ENCODE data around the gene EARS2. TPM values are rescaled to one million over a fixed set of nuclear protein-coding genes. Genes with fewer than 3 reads are reported as not detected.
A peak's percentile ranks its signal among the peaks of the same experiment; 100 is the strongest.

The EARS2 gene
- total RNA-seq, 1 experiment from 2014 or later = 32.8 TPM

DNA sequence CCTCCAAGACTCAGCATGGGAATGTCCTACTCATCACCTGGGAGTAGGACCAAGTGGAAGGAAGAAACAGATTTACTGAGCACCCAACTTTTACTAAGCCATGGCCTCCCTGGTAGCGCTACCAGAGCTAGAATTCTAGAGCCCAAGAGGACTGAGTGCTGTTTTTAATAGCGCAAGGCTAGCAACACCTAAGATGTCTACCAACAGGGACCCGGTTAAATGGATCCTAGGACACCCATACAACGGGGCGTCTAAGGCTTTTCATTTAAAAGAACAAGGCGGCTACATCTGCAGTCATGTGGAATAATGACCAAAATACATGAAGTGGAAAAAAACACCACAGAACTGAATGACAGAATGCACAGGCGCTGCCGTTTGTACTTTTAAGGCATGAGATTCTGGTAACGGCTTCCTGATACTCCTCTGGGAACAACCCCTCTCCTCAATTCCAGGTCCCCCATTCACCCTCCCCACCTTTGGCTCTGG is 51.9 kb downstream of the EARS2 start:
- Mint-ChIP-seq H3K27ac (ENCODE audit: low read depth, unreplicated experiment) (peak overlapping the region; percentile 75), H3K4me3 (ENCODE audit: unreplicated experiment) (no peak overlapping the region), H3K4me1 (ENCODE audit: insufficient read depth, unreplicated experiment) (peaks cover 35% of the 10 kb centered on the region), H3K36me3 (ENCODE audit: insufficient read depth, unreplicated experiment) (peaks cover 9% of the 10 kb centered on the region), H3K9me3 (ENCODE audit: unreplicated experiment) (no peaks in the 10 kb centered on the region), H3K27me3 (ENCODE audit: insufficient read depth, unreplicated experiment) (no peaks in the 10 kb centered on the region)
- ChIA-PET CTCF (interaction anchor here (0.5 to 2.0 kb wide), 5 partner anchors 53 to 1272 kb away, joined by 3 to 7 read pairs (median 4); partner anchors contain the start of gene UBFD1), POLR2A (interaction anchor here (0.5 to 3.0 kb wide), 10 partner anchors 9 to 1311 kb away, joined by 3 to 12 read pairs (median 4); partner anchors contain the start of genes COG7, DCTN5, PALB2 and UBFD1)
- intact Hi-C loops (cut with micrococcal nuclease) = loop anchor here (2.0 kb wide), 2 partner anchors 52 kb away; partner anchors contain the start of genes COG7, EARS2 and UBFD1
- no peak for DNase-seq (ENCODE audit: unreplicated experiment)
- BruUV-seq (replicated peaks) = no TSS peak
- TF ChIP-seq CTCF (IDR thresholded peaks at IDR 0.05; ENCODE audit: unreplicated experiment) = no peak

DNA sequence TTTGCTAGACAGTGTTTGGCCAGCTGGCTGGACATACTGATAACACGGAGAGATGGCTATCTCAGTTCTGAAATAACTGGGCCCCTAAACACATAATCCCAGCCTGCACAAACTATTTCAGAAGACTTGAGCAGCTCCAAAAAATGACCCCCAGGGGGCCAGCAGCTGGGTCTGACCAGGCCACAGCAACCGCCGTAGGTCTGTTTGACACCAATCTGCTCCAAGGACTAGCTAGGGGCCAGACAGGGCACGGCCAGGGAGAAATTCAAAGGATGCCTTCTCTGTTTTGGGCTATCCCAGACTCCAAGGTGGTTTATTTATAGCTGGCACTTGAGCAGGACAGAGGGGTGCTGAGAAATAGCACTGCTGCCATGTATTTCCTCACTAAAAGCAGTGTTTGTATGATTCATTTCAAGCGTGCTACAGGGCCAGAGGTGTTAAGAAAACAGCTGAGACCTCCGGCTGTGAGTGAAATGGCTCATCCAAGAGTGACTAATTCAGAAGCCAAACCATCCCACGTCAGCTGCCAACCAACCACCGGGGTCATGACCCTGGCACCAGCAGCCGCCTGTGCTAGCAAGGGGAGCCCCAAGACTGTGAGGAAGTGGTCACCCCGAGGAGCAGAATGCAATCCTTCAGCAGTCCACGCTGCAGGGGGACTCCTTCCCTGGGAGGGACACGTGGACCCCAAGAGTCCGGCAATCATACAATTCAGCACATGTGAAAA is 52.5 kb downstream of the EARS2 start:
- TF ChIP-seq CTCF (IDR thresholded peaks at IDR 0.05; ENCODE audit: unreplicated experiment) = no peak
- Mint-ChIP-seq H3K27me3 (ENCODE audit: insufficient read depth, unreplicated experiment) (no peaks in the 10 kb centered on the region), H3K27ac (ENCODE audit: low read depth, unreplicated experiment) (peak overlapping the region; percentile 75), H3K4me3 (ENCODE audit: unreplicated experiment) (no peak overlapping the region), H3K9me3 (ENCODE audit: unreplicated experiment) (no peaks in the 10 kb centered on the region), H3K36me3 (ENCODE audit: insufficient read depth, unreplicated experiment) (peaks cover 9% of the 10 kb centered on the region), H3K4me1 (ENCODE audit: insufficient read depth, unreplicated experiment) (peaks cover 41% of the 10 kb centered on the region)
- peak; percentile 98 for DNase-seq (ENCODE audit: unreplicated experiment)
- intact Hi-C loops (cut with micrococcal nuclease) = loop anchor here (1.0 to 2.0 kb wide), 3 partner anchors 38 to 52 kb away; partner anchors contain the start of genes COG7, EARS2 and UBFD1
- no TSS peak for BruUV-seq (replicated peaks)
- POLR2A ChIA-PET = interaction anchor here (0.6 to 3.0 kb wide), 11 partner anchors 9 to 1037 kb away, joined by 3 to 12 read pairs (median 4); partner anchors contain the start of genes COG7, DCTN5, PALB2 and UBFD1
- CTCF ChIA-PET = interaction anchor here (0.6 to 1.1 kb wide), 6 partner anchors 16 to 319 kb away, joined by 3 to 6 read pairs (median 4); partner anchors contain the start of gene UBFD1

GRCh38 chr16:23504076-23504452 is 53.1 kb downstream of the EARS2 start:
- peak overlapping the region; percentile 14 for H3K4me3 Mint-ChIP-seq (ENCODE audit: unreplicated experiment)
- H3K36me3 Mint-ChIP-seq (ENCODE audit: insufficient read depth, unreplicated experiment) = peaks cover 9% of the 10 kb centered on the region
- intact Hi-C loops (cut with micrococcal nuclease) = loop anchor here (1.0 to 2.0 kb wide), 3 partner anchors 38 to 53 kb away; partner anchors contain the start of genes COG7, EARS2 and UBFD1
- no peaks in the 10 kb centered on the region for H3K27me3 Mint-ChIP-seq (ENCODE audit: insufficient read depth, unreplicated experiment)
- H3K9me3 Mint-ChIP-seq (ENCODE audit: unreplicated experiment) = no peaks in the 10 kb centered on the region
- no peak for TF ChIP-seq CTCF (IDR thresholded peaks at IDR 0.05; ENCODE audit: unreplicated experiment)
- H3K4me1 Mint-ChIP-seq (ENCODE audit: insufficient read depth, unreplicated experiment) = peaks cover 36% of the 10 kb centered on the region
- POLR2A ChIA-PET = interaction anchor here (0.8 to 3.0 kb wide), 10 partner anchors 8 to 865 kb away, joined by 3 to 12 read pairs (median 4); partner anchors contain the start of genes COG7, DCTN5, PALB2 and UBFD1
- peak overlapping the region; percentile 75 for H3K27ac Mint-ChIP-seq (ENCODE audit: low read depth, unreplicated experiment)
- CTCF ChIA-PET = interaction anchor here (0.7 to 1.1 kb wide), 5 partner anchors 17 to 319 kb away, joined by 3 to 6 read pairs (median 4); partner anchors contain the start of gene UBFD1
- BruUV-seq (replicated peaks) = no TSS peak
- DNase-seq (ENCODE audit: unreplicated experiment) = peak; percentile 89

DNA sequence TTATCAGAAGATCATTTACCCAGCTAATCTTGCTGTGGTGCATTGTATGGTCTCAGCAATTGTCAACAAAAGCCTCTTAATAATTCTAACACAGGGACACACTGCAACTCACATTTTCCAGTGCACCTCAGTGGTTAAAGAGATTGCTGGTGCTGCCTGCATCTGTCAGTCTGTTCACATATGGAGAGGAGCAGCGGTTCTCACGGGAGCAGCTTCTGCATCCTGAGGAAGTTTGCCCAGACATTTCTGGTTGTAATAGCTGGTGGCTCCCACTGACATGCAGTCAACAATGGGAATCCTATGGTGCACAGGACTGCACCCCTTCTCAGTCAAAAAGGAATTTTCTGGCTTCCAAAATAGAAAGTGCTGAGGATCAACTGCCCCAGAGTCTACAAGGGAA is 54.7 kb downstream of the EARS2 start:
- no peak overlapping the region for H3K4me3 Mint-ChIP-seq (ENCODE audit: unreplicated experiment)
- H3K36me3 Mint-ChIP-seq (ENCODE audit: insufficient read depth, unreplicated experiment) = peaks cover 9% of the 10 kb centered on the region
- ChIA-PET POLR2A (no interaction called here), CTCF (no interaction called here)
- DNase-seq (ENCODE audit: unreplicated experiment) = no peak
- H3K27me3 Mint-ChIP-seq (ENCODE audit: insufficient read depth, unreplicated experiment) = no peaks in the 10 kb centered on the region
- H3K9me3 Mint-ChIP-seq (ENCODE audit: unreplicated experiment) = no peaks in the 10 kb centered on the region
- intact Hi-C loops (cut with micrococcal nuclease) = no loop called here
- BruUV-seq (replicated peaks) = no TSS peak
- TF ChIP-seq CTCF (IDR thresholded peaks at IDR 0.05; ENCODE audit: unreplicated experiment) = no peak
- no peak overlapping the region for H3K27ac Mint-ChIP-seq (ENCODE audit: low read depth, unreplicated experiment)
- peaks cover 30% of the 10 kb centered on the region for H3K4me1 Mint-ChIP-seq (ENCODE audit: insufficient read depth, unreplicated experiment)
